Esophagus muscularis mucosa (tissue), 4 donors: ENCODE results near the gene UBTD2. TPM values are rescaled to one million over a fixed set of nuclear protein-coding genes. Genes with fewer than 3 reads are reported as not detected.
"Not testable (repeated sequence)": the region's sequence is repeated elsewhere in the genome, so short reads cannot be mapped to it uniquely, and the experiment has no call there.

ENCODE experiments used
- DNase-seq: peaks from one replicate; pipeline ENCODE4 v3.0.0-alpha.2; 2017; ENCODE audit errors: extremely low spot score
- H3K27ac ChIP-seq, 4 donors: fragments of 200-600 bp; sonication (generic); replicated peaks in 1 of 4; 1 replicate in 3 of 4; 2 replicates in 1 of 4; pipeline ENCODE4 v1.5.1; 2016 to 2019; ENCODE audit warnings: mild to moderate bottlenecking in 1 of 4
- H3K27me3 ChIP-seq, 4 donors: fragments of 200-600 bp; sonication (generic); one replicate each; pipeline versions ENCODE4 v1.5.1 to v1.6.0; 2016 to 2019
- H3K36me3 ChIP-seq, 4 donors: fragments of 200-600 bp; sonication (generic); one replicate each; pipeline ENCODE4 v1.5.1; 2016 to 2019
- H3K4me1 ChIP-seq, 4 donors: fragments of 200-600 bp; sonication (generic); one replicate each; pipeline ENCODE4 v1.5.1; 2016 to 2019
- H3K4me3 ChIP-seq, 4 donors: fragments of 200-600 bp; sonication (generic); 1 replicate in 2 of 4; 2 replicates in 2 of 4; pipeline ENCODE4 v1.5.1; 2016 to 2019; ENCODE audit warnings: mild to moderate bottlenecking in 4 of 4, moderate library complexity in 1 of 4
- H3K9me3 ChIP-seq, 4 donors: fragments of 200-600 bp; sonication (generic); 1 replicate in 3 of 4; 2 replicates in 1 of 4; pipeline ENCODE4 v1.5.1; 2016 to 2019
- CTCF ChIP-seq, 3 experiments: fragments of 200-600 bp in 2 of 3; fragments of 450-650 bp in 1 of 3; sonication (generic) in 2 of 3; IDR thresholded peaks; one replicate each; pipeline ENCODE4 v1.5.1; 2017 to 2019; ENCODE audit warnings: antibody characterized with exemption in 3 of 3, mild to moderate bottlenecking in 2 of 3, moderate library complexity in 1 of 3
- EP300 ChIP-seq: sonication (generic); formaldehyde crosslinking; IDR thresholded peaks from one replicate; pipeline ENCODE4 v1.6.1; 2017; ENCODE audit warnings: antibody characterized with exemption
- POLR2A ChIP-seq: fragments of 450-650 bp; IDR thresholded peaks from one replicate; pipeline ENCODE4 v1.6.1; 2017; ENCODE audit warnings: antibody characterized with exemption, moderate library complexity, mild to moderate bottlenecking, low read depth
- POLR2AphosphoS5 ChIP-seq, 2 donors: sonication (generic); formaldehyde crosslinking; IDR thresholded peaks; one replicate each; pipeline ENCODE4 v1.6.1; 2017; ENCODE audit warnings: antibody characterized with exemption in 2 of 2
- WGBS: methylation state at CpG from one replicate; pipeline ENCODE4 v1.1.5; 2018; 5-methylcytosine and 5-hydroxymethylcytosine counted together
- intact Hi-C: fragments of 100-400 bp; cut with DNase I; formaldehyde crosslinking; loops from one replicate; pipeline ENCODE4 v1.15.1; 2023
- total RNA-seq, 4 donors: library from RNA; depleted of rRNA; stranded (reverse); fragments of >200 nt; gene quantifications; one replicate each; pipeline versions ENCODE4 v1.1.0 to v1.2.1, GENCODE V29; 2016

Gene UBTD2
- total RNA-seq, 4 donors from 2014 or later = 19.4 to 20.0 (median 19.9) TPM

GRCh38 chr5:172211676-172212075, 71.9 kb downstream of the UBTD2 start:
- Histone ChIP-seq H3K36me3 (peaks cover 6 to 36% (median 24%) of the 10 kb centered on the region in 4 donors), H3K4me1 (no peaks in the 10 kb centered on the region), H3K27me3 (no peaks in the 10 kb centered on the region), H3K9me3 (no peaks in the 10 kb centered on the region), H3K27ac (no peak overlapping the region), H3K4me3 (no peak overlapping the region)
- DNase-seq = no peak
- intact Hi-C loops = no loop called here
- 93% methylated on average over 8 of the region's 8 CpGs for WGBS
- TF ChIP-seq POLR2A (no peak), CTCF (IDR thresholded peaks at IDR 0.05) (no peak), POLR2AphosphoS5 (IDR thresholded peaks at IDR 0.05) (no peak), EP300 (no peak)

GRCh38 chr5:172209714-172210113, 73.8 kb downstream of the UBTD2 start:
- DNase-seq = no peak
- no peak overlapping the region for H3K27ac ChIP-seq
- no peaks in the 10 kb centered on the region for H3K27me3 ChIP-seq
- intact Hi-C loops = no loop called here
- TF ChIP-seq POLR2A (no peak), EP300 (no peak), CTCF (IDR thresholded peaks at IDR 0.05) (no peak), POLR2AphosphoS5 (IDR thresholded peaks at IDR 0.05) (no peak)
- 92% methylated on average over 2 of the region's 2 CpGs for WGBS
- H3K4me3 ChIP-seq = no peak overlapping the region
- no peaks in the 10 kb centered on the region for H3K4me1 ChIP-seq
- no peaks in the 10 kb centered on the region for H3K9me3 ChIP-seq
- H3K36me3 ChIP-seq = peaks cover 6 to 36% (median 22%) of the 10 kb centered on the region in 4 donors

- intact Hi-C loops = no loop called here
- DNase-seq = no peak
- WGBS = 67% methylated on average over 3 of the region's 3 CpGs
Observed at GRCh38 chr5:172207511-172207910, 76.1 kb downstream of the UBTD2 start.

GRCh38 chr5:172205984-172206383, 77.6 kb downstream of the UBTD2 start:
- H3K36me3 ChIP-seq = peaks cover 5 to 19% (median 13%) of the 10 kb centered on the region in 4 donors
- H3K4me1 ChIP-seq, H3K27ac ChIP-seq, intact Hi-C loops, H3K4me3 ChIP-seq, H3K9me3 ChIP-seq, H3K27me3 ChIP-seq, DNase-seq: not testable (repeated sequence)
- 90% methylated on average over 11 of the region's 11 CpGs for WGBS

More at GRCh38 chr5:172207511-172207910, 76.1 kb downstream of the UBTD2 start:
- H3K9me3 ChIP-seq = no peaks in the 10 kb centered on the region
- H3K4me3 ChIP-seq = no peak overlapping the region
- peaks cover 6 to 30% (median 22%) of the 10 kb centered on the region in 4 donors for H3K36me3 ChIP-seq
- H3K27ac ChIP-seq = no peak overlapping the region
- H3K4me1 ChIP-seq = no peaks in the 10 kb centered on the region
- no peak for TF ChIP-seq CTCF (IDR thresholded peaks at IDR 0.05)
- TF ChIP-seq POLR2AphosphoS5 (IDR thresholded peaks at IDR 0.05) = no peak
- TF ChIP-seq POLR2A = no peak
- no peak for TF ChIP-seq EP300
- no peaks in the 10 kb centered on the region for H3K27me3 ChIP-seq

GRCh38 chr5:172200476-172200875, 83.1 kb downstream of the UBTD2 start:
- 76% methylated on average over 6 of the region's 6 CpGs for WGBS
- DNase-seq = no peak
- intact Hi-C loops = no loop called here
- H3K36me3 ChIP-seq = no peaks in the 10 kb centered on the region
- H3K9me3 ChIP-seq = no peaks in the 10 kb centered on the region
- no peak overlapping the region for H3K4me3 ChIP-seq
- H3K27ac ChIP-seq = no peak overlapping the region
- H3K27me3 ChIP-seq = no peaks in the 10 kb centered on the region
- H3K4me1 ChIP-seq = no peaks in the 10 kb centered on the region
- TF ChIP-seq POLR2AphosphoS5 (IDR thresholded peaks at IDR 0.05) = no peak

GRCh38 chr5:172199446-172199845, 84.1 kb downstream of the UBTD2 start:
- DNase-seq = no peak
- Histone ChIP-seq H3K4me1 (no peaks in the 10 kb centered on the region), H3K27ac (no peak overlapping the region), H3K36me3 (no peaks in the 10 kb centered on the region), H3K27me3 (no peaks in the 10 kb centered on the region), H3K4me3 (no peak overlapping the region), H3K9me3 (no peaks in the 10 kb centered on the region)
- TF ChIP-seq POLR2AphosphoS5 (IDR thresholded peaks at IDR 0.05) = no peak
- no peak for TF ChIP-seq POLR2A
- no peak for TF ChIP-seq EP300
- no peak for TF ChIP-seq CTCF (IDR thresholded peaks at IDR 0.05)
- WGBS = 83% methylated on average over 10 of the region's 10 CpGs
- intact Hi-C loops = no loop called here

- intact Hi-C loops, H3K27ac ChIP-seq, H3K27me3 ChIP-seq, H3K9me3 ChIP-seq, DNase-seq, H3K36me3 ChIP-seq, H3K4me1 ChIP-seq, H3K4me3 ChIP-seq: not testable (repeated sequence)
- WGBS = 78% methylated on average over 4 of the region's 4 CpGs
Observed at GRCh38 chr5:172197775-172198174, 85.8 kb downstream of the UBTD2 start.
